HFF-Myc (cell line): ENCODE data around the gene PFDN2.

Source experiments
- DNase-seq: peaks from one replicate; pipeline ENCODE4 v3.0.0-alpha.2; 2011; ENCODE audit warnings: low read depth; ENCODE audit errors: extremely low read depth
- H3K4me3 ChIP-seq: replicated peaks from 2 replicates; pipeline ENCODE4 v1.5.1; 2011; ENCODE audit warnings: low read depth, mild to moderate bottlenecking, control low read depth, low read length
- CTCF ChIP-seq: IDR thresholded peaks from 2 replicates; pipeline ENCODE4 v1.5.1; 2012; ENCODE audit warnings: mild to moderate bottlenecking, low read depth, low read length, control low read depth; ENCODE audit errors: missing control alignments

Gene PFDN2

DNA sequence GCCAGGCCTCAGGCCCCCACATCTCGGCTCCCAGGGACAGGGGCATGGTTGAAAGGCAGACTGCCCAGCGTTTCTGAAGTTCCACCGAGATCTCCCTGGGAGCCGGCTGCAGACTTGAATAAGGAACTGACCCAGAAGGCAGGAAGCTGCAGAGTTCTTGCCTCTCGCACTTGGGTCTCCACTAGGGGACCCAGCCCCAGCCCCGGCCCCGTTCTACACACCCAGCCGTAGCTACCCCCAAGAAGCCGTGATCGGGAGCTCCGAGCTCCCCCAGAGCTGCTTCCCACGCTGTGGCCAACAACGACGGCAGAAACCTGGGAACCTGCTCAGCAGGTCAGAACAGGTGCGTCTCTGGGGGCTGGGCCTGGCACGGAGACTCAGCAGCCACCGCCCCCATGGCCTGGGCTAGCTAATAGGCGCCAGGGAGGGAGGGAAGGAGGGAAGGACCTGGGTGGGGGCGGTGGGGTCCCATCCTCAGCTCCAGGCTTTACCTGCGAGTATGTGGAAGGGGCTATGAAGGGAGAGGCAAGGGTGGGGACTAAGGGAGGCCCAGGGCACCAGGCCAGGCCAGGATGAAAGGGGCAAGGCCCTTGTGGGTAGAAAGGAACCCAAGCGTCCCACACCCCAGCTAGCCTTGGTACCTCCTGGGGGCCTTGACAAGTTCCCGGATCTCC, 28.4 kb downstream of the PFDN2 start, which contains the start of gene NECTIN4:
Gene NECTIN4 (minus strand): TSS at position 308 of the 674 bp plus-strand sequence. CDS start 262 bp downstream, at position 46.
- H3K4me3 ChIP-seq = no peak within 1 kb of the TSS
- DNase-seq = no peak
- TF ChIP-seq CTCF = no peak

GRCh38 chr1:161088587-161089110, 29.2 kb downstream of the PFDN2 start:
- DNase-seq = no peak

GRCh38 chr1:161086457-161086856, 31.4 kb downstream of the PFDN2 start:
- no peak overlapping the region for H3K4me3 ChIP-seq
- TF ChIP-seq CTCF = no peak
- no peak for DNase-seq

More at GRCh38 chr1:161088587-161089110, 29.2 kb downstream of the PFDN2 start:
- TF ChIP-seq CTCF = no peak
- H3K4me3 ChIP-seq = no peak overlapping the region

DNA sequence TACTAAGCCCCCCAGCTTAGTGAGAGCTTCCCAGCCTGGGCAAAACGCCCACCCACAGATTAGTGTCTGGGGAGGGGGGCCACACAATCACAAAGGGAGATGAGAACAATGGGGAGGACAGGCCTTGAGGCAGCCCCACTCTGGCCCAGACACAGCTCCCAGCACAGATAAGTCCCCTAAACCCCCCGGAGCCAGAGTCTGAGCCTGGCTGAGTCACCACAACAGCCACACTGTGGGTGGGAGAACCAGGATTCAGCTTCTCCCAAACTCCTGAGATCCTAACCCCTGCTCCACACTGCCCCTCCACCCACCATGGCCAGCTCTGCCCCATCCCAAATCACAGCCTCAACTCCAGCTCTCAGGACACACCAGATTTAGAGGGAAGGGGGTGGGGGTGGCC, 32.7 kb downstream of the PFDN2 start:
- no peak for DNase-seq
- no peak for TF ChIP-seq CTCF
- no peak overlapping the region for H3K4me3 ChIP-seq

GRCh38 chr1:161084597-161084988, 33.2 kb downstream of the PFDN2 start:
- TF ChIP-seq CTCF = no peak
- no peak overlapping the region for H3K4me3 ChIP-seq
- DNase-seq = no peak

DNA sequence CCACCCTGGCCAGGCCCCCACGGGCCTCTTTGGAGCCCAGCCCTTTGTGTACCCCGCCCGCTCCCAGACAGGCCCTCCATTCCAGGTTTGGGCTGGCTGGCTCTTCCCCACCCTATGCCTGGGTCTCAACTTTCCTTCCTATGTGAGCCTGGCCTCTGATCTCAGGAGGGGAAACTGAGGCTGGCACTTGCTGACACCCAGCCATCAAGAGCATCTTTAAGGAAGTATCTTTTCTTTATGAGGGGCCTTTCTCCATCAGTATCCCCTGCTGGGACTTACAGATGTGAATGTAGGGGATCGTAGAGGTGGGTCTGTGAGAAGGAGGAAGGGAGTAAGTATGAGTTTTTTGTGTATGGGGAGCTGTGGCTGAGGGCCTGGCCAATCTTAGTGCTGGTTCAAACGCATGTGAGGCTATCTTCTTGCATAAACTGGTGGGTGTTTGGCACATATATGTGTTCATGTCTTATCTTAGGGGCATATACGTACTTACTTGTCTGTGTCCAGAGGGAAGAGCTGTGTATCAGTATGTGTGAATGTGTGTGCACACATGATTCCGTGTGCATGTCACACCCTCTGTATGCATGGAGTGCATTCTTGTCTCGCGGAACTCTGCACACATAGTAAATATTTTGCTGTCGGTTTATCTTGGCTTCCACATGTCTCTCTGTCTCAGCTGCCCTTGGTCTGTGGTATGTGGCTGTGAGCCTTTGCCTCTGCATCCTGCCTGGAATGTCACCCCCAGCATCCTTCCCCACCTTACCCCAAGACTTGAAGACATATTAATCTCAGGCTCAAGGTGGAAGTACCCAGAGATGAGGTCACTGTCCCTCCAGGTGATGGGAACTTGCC, 33.9 kb downstream of the PFDN2 start:
- no peak overlapping the region for H3K4me3 ChIP-seq
- DNase-seq = no peak
- no peak for TF ChIP-seq CTCF
